IMR-90 (cell line): ENCODE measurements around the gene ATG5. TPM values are rescaled to one million over a fixed set of nuclear protein-coding genes. Genes with fewer than 3 reads are reported as not detected.

Experiments
- ATAC-seq: fragments of 200-7000 bp; cut with Tn5 transposase; 2 replicates; pipeline ENCODE4 v1.9.1; 2020; ENCODE audit warnings: low read depth, mild to moderate bottlenecking, moderate library complexity
- BruUV-seq: library from RNA; stranded (reverse); fragments of 400-500 nt; replicated peaks from 2 replicates; lab custom pipeline; 2021; lab: Mats Ljungman, UMichigan
- CTCF ChIA-PET: fragments of 300-600 bp; formaldehyde crosslinking; extraction: SDS; loops from one replicate; lab custom pipeline; 2021; ENCODE audit warnings: antibody characterized with exemption; lab: Yijun Ruan, JAX
- POLR2A ChIA-PET: fragments of 300-600 bp; sonication (Branson Sonifier 250); formaldehyde crosslinking; loops from one replicate; lab custom pipeline; 2022; ENCODE audit warnings: antibody characterized with exemption; ENCODE audit not compliant: unreplicated experiment; lab: Charles Lee
- DNase-seq: peaks from one replicate; pipeline ENCODE4 v3.0.0; 2013
- H2AFZ ChIP-seq: replicated peaks from 2 replicates; pipeline ENCODE3; 2013; ENCODE audit warnings: low read length, mild to moderate bottlenecking; ENCODE audit not compliant: poor library complexity
- H2AK5ac ChIP-seq: 2 replicates; pipeline ENCODE4 v1.6.1; 2013; ENCODE audit warnings: low read depth, low read length, inconsistent platforms
- H2AK9ac ChIP-seq: replicated peaks from 2 replicates; pipeline ENCODE3; 2013; ENCODE audit warnings: mild to moderate bottlenecking, low read depth, low read length, moderate library complexity; ENCODE audit not compliant: poor library complexity
- H2BK120ac ChIP-seq: 2 replicates; pipeline ENCODE4 v1.6.1; 2013; ENCODE audit warnings: low read depth, low read length, inconsistent platforms
- H2BK15ac ChIP-seq: 3 replicates; pipeline ENCODE4 v1.6.1; 2013; ENCODE audit warnings: low read depth, low read length, inconsistent platforms
- H2BK20ac ChIP-seq: 2 replicates; pipeline ENCODE4 v1.6.1; 2013; ENCODE audit warnings: low read depth, mild to moderate bottlenecking, inconsistent platforms, low read length, moderate library complexity
- H2BK5ac ChIP-seq: 2 replicates; pipeline ENCODE4 v1.6.1; 2013; ENCODE audit warnings: mild to moderate bottlenecking, low read depth, low read length, inconsistent platforms; ENCODE audit not compliant: poor library complexity, severe bottlenecking
- H3K14ac ChIP-seq: replicated peaks from 2 replicates; pipeline ENCODE4 v1.6.1; 2013; ENCODE audit warnings: low read depth, low read length, inconsistent platforms
- H3K18ac ChIP-seq: 2 replicates; pipeline ENCODE4 v1.6.1; 2013; ENCODE audit warnings: low read depth, low read length, control low read depth
- H3K23ac ChIP-seq: 2 replicates; pipeline ENCODE4 v1.6.1; 2013; ENCODE audit warnings: low read depth, low read length, inconsistent platforms
- H3K27ac ChIP-seq: 2 replicates; pipeline ENCODE4 v1.5.1; 2013; ENCODE audit warnings: mild to moderate bottlenecking, control low read depth, low read length; ENCODE audit not compliant: insufficient read depth
- H3K27me3 ChIP-seq: 2 replicates; pipeline ENCODE4 v1.6.1; 2013; ENCODE audit warnings: low read length; ENCODE audit not compliant: control insufficient read depth, insufficient read depth
- H3K36me3 ChIP-seq: 2 replicates; pipeline ENCODE4 v1.6.1; 2013; ENCODE audit warnings: low read length, mixed read lengths; ENCODE audit not compliant: control insufficient read depth, insufficient read depth
- H3K4ac ChIP-seq: 2 replicates; pipeline ENCODE4 v1.6.1; 2013; ENCODE audit warnings: low read depth, low read length, inconsistent platforms
- H3K4me1 ChIP-seq: 2 replicates; pipeline ENCODE4 v1.6.1; 2013; ENCODE audit warnings: low read length, mixed read lengths; ENCODE audit not compliant: control insufficient read depth, insufficient read depth
- H3K4me2 ChIP-seq: 2 replicates; pipeline ENCODE4 v1.6.1; 2013; ENCODE audit warnings: low read depth, mild to moderate bottlenecking, control low read depth, low read length, moderate library complexity
- H3K4me3 ChIP-seq: 2 replicates; pipeline ENCODE4 v1.5.1; 2013; ENCODE audit warnings: low read depth, mild to moderate bottlenecking, control low read depth, low read length, moderate library complexity; ENCODE audit not compliant: insufficient read depth
- H3K56ac ChIP-seq: 2 replicates; pipeline ENCODE4 v1.6.1; 2013; ENCODE audit warnings: low read length, inconsistent platforms; ENCODE audit not compliant: insufficient read depth; ENCODE audit errors: extremely low read depth
- H3K79me1 ChIP-seq, 2 experiments: 2 replicates each; pipeline ENCODE4 v1.6.1; 2013; ENCODE audit warnings: low read length in 2 of 2, inconsistent platforms in 1 of 2, low read depth in 1 of 2
- H3K9ac ChIP-seq: 2 replicates; pipeline ENCODE4 v1.6.1; 2013; ENCODE audit warnings: low read depth, low read length, control low read depth
- H3K9me1 ChIP-seq: 2 replicates; pipeline ENCODE4 v1.6.1; 2013; ENCODE audit warnings: low read length, inconsistent platforms; ENCODE audit not compliant: insufficient read depth
- H3K9me3 ChIP-seq: 2 replicates; pipeline ENCODE4 v1.6.1; 2013; ENCODE audit warnings: low read length; ENCODE audit not compliant: control insufficient read depth, insufficient read depth
- H4K20me1 ChIP-seq: 2 replicates; pipeline ENCODE4 v1.6.1; 2013; ENCODE audit warnings: low read length, inconsistent platforms; ENCODE audit not compliant: insufficient read depth
- H4K5ac ChIP-seq: 2 replicates; pipeline ENCODE4 v1.6.1; 2013; ENCODE audit warnings: mild to moderate bottlenecking, low read depth, low read length, control low read depth
- H4K8ac ChIP-seq, 2 experiments: 2 replicates each; pipeline ENCODE4 v1.6.1; 2013; ENCODE audit warnings: low read depth in 2 of 2, low read length in 2 of 2, control low read depth in 1 of 2, inconsistent platforms in 1 of 2
- H4K91ac ChIP-seq: 2 replicates; pipeline ENCODE4 v1.6.1; 2013; ENCODE audit warnings: low read depth, low read length, inconsistent platforms; ENCODE audit not compliant: insufficient read depth
- BHLHE40 ChIP-seq: fragments of 150-350 bp; IDR thresholded peaks from 2 replicates; pipeline ENCODE4 v1.6.1; 2016; ENCODE audit warnings: mild to moderate bottlenecking, low read depth, low read length
- FOS ChIP-seq: fragments of 150-350 bp; IDR thresholded peaks from 2 replicates; pipeline ENCODE4 v1.6.1; 2016; ENCODE audit warnings: low read depth, low read length
- NFE2L2 ChIP-seq: fragments of 150-350 bp; IDR thresholded peaks from 2 replicates; pipeline ENCODE4 v1.6.1; 2016; ENCODE audit warnings: low read depth, mild to moderate bottlenecking, low read length
- WGBS, 2 experiments: methylation state at CpG; one replicate each; pipeline versions ENCODE4 v1.1.5 to v1.1.7; 2013; ENCODE audit warnings: missing lambda C conversion rate in 2 of 2; ENCODE audit not compliant: insufficient read length in 1 of 2; ENCODE audit errors: extremely low coverage in 2 of 2; 5-methylcytosine and 5-hydroxymethylcytosine counted together
- dilution Hi-C: fragments of 300-500 bp; cut with HindIII; formaldehyde crosslinking; loops from one replicate; pipeline ENCODE4 v1.14.3; 2018; ENCODE audit warnings: low sequenced_read_pairs; ENCODE audit not compliant: unreplicated experiment
- in situ Hi-C: fragments of 300-500 bp; cut with MboI; formaldehyde crosslinking; loops from 3 replicates; pipeline ENCODE4 v1.14.3; 2019; ENCODE audit warnings: low sequenced_read_pairs, inconsistent platforms, mixed read lengths
- intact Hi-C: fragments of 100-400 bp; cut with micrococcal nuclease; formaldehyde crosslinking; loops from 2 replicates; pipeline ENCODE4 v1.10.0; 2022
- polyA plus RNA-seq, 3 experiments: library from polyadenylated mRNA; depleted of rRNA; stranded (reverse); fragments of >200 nt; gene quantifications; 2 replicates each; pipeline ENCODE4 v1.2.3, GENCODE V29; 2012; ENCODE audit warnings: low replicate concordance in 1 of 3
- total RNA-seq: library from RNA; depleted of rRNA; stranded (reverse); fragments of >200 nt; gene quantifications from 2 replicates; pipeline ENCODE4 v1.2.3, GENCODE V29; 2012

Gene ATG5
- total and polyA plus RNA-seq, 2 of the 4 experiments (the other 2 are of a cell fraction) = 13.5 to 28.0 TPM

DNA sequence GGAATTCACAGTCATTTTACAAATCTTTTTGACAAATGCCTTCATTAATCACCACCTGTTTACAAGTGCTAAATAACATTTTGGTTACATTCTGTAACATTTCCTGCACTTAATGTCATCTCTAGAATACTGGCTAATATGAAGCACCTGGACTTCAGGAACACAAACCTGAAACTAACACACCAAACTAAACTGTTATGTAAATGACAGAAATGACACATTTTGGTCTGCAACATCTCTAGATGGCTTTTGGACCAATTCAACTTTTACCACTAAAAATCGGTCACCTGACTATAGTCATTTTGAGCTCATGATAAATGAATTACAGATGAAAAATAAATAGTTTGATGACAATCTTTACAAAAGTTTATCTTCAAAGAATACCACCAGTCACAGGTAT lies 80.6 kb downstream of the ATG5 start:
- Histone ChIP-seq H3K27me3 (no peaks in the 10 kb centered on the region), H2BK15ac (no peak overlapping the region), H2AFZ (no peak overlapping the region), H3K23ac (no peak overlapping the region), H2AK9ac (no peak overlapping the region), H3K14ac (no peak overlapping the region), H4K20me1 (no peaks in the 10 kb centered on the region), H3K27ac (no peak overlapping the region), H4K91ac (no peak overlapping the region), H2AK5ac (no peak overlapping the region), H2BK120ac (no peak overlapping the region), H4K8ac (no peak overlapping the region), H3K18ac (no peak overlapping the region), H3K4ac (no peak overlapping the region), H2BK20ac (no peak overlapping the region), H3K36me3 (0 out of 2 replicates have a peak, but pooled peaks cover 3% of the 10 kb centered on the region), H4K5ac (no peak overlapping the region), H3K9ac (no peak overlapping the region), H3K4me3 (no peak overlapping the region), H3K56ac (no peak overlapping the region), H3K9me1 (no peaks in the 10 kb centered on the region), H3K79me1 (peaks cover 11 to 17% of the 10 kb centered on the region in 2 experiments; a peak in 3 of 4 replicates), H3K4me1 (peaks cover 2% of the 10 kb centered on the region; the same call in 1 of the 2 replicates), H2BK5ac (no peak overlapping the region), H3K9me3 (no peaks in the 10 kb centered on the region), H3K4me2 (no peak overlapping the region)
- ATAC-seq = no peak
- intact Hi-C loops (loop anchor here (5.0 kb wide), 1 partner anchor 42 kb away; no protein-coding TSS in a partner anchor), dilution Hi-C loops (no loop called here), in situ Hi-C loops (no loop called here)
- no CpG with 5 or more reads among the region's 1 CpG for WGBS, 2 experiments
- DNase-seq = no peak
- TF ChIP-seq FOS (no peak), BHLHE40 (no peak), NFE2L2 (no peak)
- ChIA-PET CTCF (no interaction called here), POLR2A (no interaction called here)
- BruUV-seq = no TSS peak
